Measurements from ENCODE around the gene KNG1.

GRCh38 chr3:186719945-186720739 is 3.0 kb downstream of the KNG1 start:
- TF ChIP-seq MAX (IDR thresholded peaks at IDR 0.05; ENCODE audit: low read depth, low read length) (no peak), CTCF (IDR thresholded peaks at IDR 0.05; ENCODE audit: low read depth, low read length) (no peak), POLR2A (IDR thresholded peaks at IDR 0.05; ENCODE audit: extremely low read depth, insufficient read length) (no peak), MYC (IDR thresholded peaks at IDR 0.05; ENCODE audit: low read depth, low read length) (no peak)
